ENCODE results near the gene REPS1. TPM values are rescaled to one million over a fixed set of nuclear protein-coding genes. Genes with fewer than 3 reads are reported as not detected.

REPS1 gene
- total and polyA plus RNA-seq, 2 of the 13 experiments (the other 11 are each of a cell fraction or from before 2014, with no cell fraction given) = 36.4 to 38.3 TPM

DNA sequence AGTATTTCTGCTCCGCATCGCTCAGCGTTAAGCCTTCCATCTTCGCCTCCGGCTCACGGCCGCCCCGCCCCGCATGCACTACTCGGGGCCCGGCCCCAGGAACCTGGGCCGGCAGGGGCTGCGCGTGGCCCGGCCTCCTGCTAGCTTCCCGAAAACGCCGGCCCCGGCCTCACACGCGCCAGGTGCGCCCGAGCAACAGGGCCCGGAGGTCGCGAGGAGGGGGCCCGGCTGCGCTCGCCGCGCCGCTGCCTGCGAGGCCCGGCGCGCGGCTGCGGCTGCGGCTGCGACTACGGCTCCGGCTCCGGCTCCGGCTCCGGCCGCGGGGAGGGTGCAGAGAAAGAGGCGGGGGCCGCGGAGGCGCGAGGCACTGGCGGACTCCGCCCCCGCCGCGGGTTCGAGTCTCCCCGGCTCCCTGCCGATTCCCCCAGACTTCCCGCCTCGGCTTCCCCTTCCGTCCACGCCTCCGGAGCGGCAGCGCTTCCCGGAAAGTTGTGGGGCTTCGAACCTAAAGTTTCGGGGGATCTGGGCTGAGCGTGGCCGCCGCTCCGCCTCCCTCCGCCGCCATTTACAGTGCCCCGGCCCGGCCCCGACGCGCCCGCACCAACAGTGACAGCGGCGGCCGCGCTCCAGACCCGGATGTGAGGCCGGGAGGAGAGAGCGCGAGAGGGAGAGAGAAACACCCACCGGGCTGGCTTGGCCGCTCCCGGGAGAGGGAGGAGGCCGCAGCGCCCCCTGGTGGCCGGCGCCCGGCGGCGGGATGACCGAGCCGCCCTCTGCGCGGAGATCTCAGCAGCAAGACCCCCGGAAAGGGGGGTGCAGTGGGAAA is at the start of gene REPS1 (continued):
- peak; percentile 85 for TF ChIP-seq ARID4A (CRISPR knock-in tag; IDR thresholded peaks at IDR 0.05; ENCODE audit: borderline replicate concordance)
- TF ChIP-seq LRRFIP1 (CRISPR knock-in tag; conservative IDR thresholded peaks at IDR 0.05) = no peak
- TF ChIP-seq CENPBD1 (CRISPR knock-in tag; IDR thresholded peaks at IDR 0.05; ENCODE audit: borderline replicate concordance, low read depth) = 0 out of 2 replicates have a peak, but pooled peaks have one; percentile 66
- no peak for TF ChIP-seq ZNF367 (CRISPR knock-in tag; IDR thresholded peaks at IDR 0.05; ENCODE audit: borderline replicate concordance)
- no peak for TF ChIP-seq MTF1 (CRISPR knock-in tag; IDR thresholded peaks at IDR 0.05)
- TF ChIP-seq ATF3 (CRISPR knock-in tag; IDR thresholded peaks at IDR 0.05) = no peak
- 0 out of 2 replicates have a peak, but pooled peaks have one; percentile 32 for TF ChIP-seq SIN3A (IDR thresholded peaks at IDR 0.05; ENCODE audit: borderline replicate concordance, low read depth, low read length)
- TF ChIP-seq ZNF138 (CRISPR knock-in tag; IDR thresholded peaks at IDR 0.05; ENCODE audit: low read depth) = no peak; the same call in 1 of the 2 replicates
- TF ChIP-seq ZNF652 (CRISPR knock-in tag; IDR thresholded peaks at IDR 0.05; ENCODE audit: borderline replicate concordance, low read depth) = no peak
- TF ChIP-seq BRCA1 (CRISPR knock-in tag; IDR thresholded peaks at IDR 0.05) = peak; percentile 65; the same call in 1 of the 2 replicates
- peak; percentile 93 for TF ChIP-seq KAT8 (CRISPR knock-in tag; IDR thresholded peaks at IDR 0.05)
- no peak for TF ChIP-seq SATB2 (CRISPR knock-in tag; IDR thresholded peaks at IDR 0.05)
- no peak for TF ChIP-seq ZNF737 (CRISPR knock-in tag; IDR thresholded peaks at IDR 0.05; ENCODE audit: borderline replicate concordance)
- no peak for TF ChIP-seq IRF1 (CRISPR knock-in tag; IDR thresholded peaks at IDR 0.05; ENCODE audit: low read depth)
- 0 out of 2 replicates have a peak, but pooled peaks have one; percentile 73 for TF ChIP-seq AHR (CRISPR knock-in tag; IDR thresholded peaks at IDR 0.05)
- no peak for TF ChIP-seq KLF11 (CRISPR knock-in tag; IDR thresholded peaks at IDR 0.05)
- TF ChIP-seq, protein P1, sequence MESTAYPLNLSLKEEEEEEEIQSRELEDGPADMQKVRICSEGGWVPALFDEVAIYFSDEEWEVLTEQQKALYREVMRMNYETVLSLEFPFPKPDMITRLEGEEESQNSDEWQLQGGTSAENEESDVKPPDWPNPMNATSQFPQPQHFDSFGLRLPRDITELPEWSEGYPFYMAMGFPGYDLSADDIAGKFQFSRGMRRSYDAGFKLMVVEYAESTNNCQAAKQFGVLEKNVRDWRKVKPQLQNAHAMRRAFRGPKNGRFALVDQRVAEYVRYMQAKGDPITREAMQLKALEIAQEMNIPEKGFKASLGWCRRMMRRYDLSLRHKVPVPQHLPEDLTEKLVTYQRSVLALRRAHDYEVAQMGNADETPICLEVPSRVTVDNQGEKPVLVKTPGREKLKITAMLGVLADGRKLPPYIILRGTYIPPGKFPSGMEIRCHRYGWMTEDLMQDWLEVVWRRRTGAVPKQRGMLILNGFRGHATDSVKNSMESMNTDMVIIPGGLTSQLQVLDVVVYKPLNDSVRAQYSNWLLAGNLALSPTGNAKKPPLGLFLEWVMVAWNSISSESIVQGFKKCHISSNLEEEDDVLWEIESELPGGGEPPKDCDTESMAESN (CRISPR knock-in tag; conservative IDR thresholded peaks at IDR 0.05) = peak; percentile 70
- TF ChIP-seq SALL1 (CRISPR knock-in tag; IDR thresholded peaks at IDR 0.05) = peak; percentile 84
- TF ChIP-seq ELF1 (CRISPR knock-in tag; IDR thresholded peaks at IDR 0.05) = peak; percentile 90
